Right lobe of liver (tissue), 4 donors: ENCODE results near the gene GALNT2.

Experiments used
- CTCF ChIP-seq, 4 donors: fragments of 200-600 bp in 3 of 4; fragments of 450-650 bp in 1 of 4; IDR thresholded peaks; one replicate each; pipeline versions ENCODE4 v1.5.1 to v1.8.0; 2016 to 2022; ENCODE audit warnings: antibody characterized with exemption in 4 of 4, mild to moderate bottlenecking in 2 of 4
- POLR2A ChIP-seq: fragments of 450-650 bp; IDR thresholded peaks from one replicate; pipeline ENCODE4 v1.6.1; 2017; ENCODE audit warnings: antibody characterized with exemption, mild to moderate bottlenecking
- donor health status: DM: no; HTN: no; CAD: no.
- donor health status: DM: no; HTN: no; CAD: no.
- donor health status: DM: no; HTN: yes; CAD: no.

- no peak for TF ChIP-seq POLR2A
- TF ChIP-seq CTCF (IDR thresholded peaks at IDR 0.05): no peak
Measured at GRCh38 chr1:230242326-230242725, 175.3 kb downstream of the GALNT2 start.
